Ecto neural progenitor cell (in vitro differentiated cells): ENCODE data around the gene LHPP.

Experiments used
- DNase-seq: peaks from one replicate; pipeline ENCODE4 v3.0.0-alpha.2; 2018; ENCODE audit warnings: low spot score

LHPP gene

GRCh38 chr10:124658591-124659242 lies 197.1 kb downstream of the LHPP start:
- DNase-seq = no peak

DNA sequence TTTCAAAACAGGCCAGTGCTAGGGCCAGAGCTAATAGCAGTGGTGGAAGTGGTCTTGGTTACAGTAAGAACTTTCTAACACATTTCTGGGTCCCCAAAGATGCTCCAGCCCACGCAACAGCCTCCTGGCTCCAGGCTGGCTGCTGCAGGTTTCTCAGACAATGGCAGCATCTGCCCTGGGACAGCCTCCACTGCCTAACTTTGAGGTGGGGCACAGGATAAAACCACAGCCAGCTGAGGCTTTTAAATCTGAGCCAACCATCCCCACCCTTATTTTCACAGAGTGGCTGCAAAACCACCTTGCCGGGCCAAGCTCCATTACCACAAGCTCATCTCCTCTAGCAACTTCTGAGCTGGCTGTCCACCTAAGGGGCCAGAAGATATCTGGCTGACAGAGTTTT lies 197.8 kb downstream of the LHPP start:
- DNase-seq = no peak

DNA sequence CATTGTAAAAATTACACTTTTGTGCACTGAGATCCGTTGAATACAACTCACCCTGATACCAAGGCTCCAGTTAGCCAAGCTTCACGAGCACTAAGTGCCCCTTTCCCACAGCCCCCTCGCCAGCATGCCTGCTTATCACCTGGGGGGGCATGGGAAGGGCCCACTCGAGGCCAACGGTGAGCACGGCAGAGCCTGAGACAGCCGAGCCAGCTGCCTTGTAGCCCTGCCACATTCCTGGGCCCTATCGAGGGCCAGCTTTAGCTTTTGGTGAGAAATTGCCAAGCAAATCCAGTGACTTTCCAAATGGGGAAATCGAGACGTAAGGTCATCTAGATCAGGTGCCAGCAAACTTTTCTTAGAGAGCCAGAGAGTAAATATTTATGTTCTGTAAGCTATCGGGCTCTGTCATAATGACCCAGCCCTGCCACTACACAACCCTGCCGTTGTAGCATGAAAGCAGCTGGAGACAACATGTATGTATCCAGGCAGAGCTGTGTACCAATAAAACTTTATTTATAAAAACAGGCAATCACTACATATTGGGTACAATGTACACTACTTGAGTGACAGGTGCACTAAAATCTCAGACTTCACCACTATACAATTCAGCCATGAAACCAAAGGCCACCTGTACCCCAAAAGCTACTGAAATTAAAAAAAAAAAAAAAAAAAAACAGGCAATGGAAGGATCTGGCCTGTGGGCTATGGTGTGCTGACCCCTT lies 198.9 kb downstream of the LHPP start:
- DNase-seq = no peak

GRCh38 chr10:124661660-124662180 lies 200.1 kb downstream of the LHPP start:
- DNase-seq = no peak

GRCh38 chr10:124663228-124663627 lies 201.6 kb downstream of the LHPP start:
- DNase-seq = no peak
